ENCODE measurements around the gene TPCN1.

TPCN1 gene

DNA sequence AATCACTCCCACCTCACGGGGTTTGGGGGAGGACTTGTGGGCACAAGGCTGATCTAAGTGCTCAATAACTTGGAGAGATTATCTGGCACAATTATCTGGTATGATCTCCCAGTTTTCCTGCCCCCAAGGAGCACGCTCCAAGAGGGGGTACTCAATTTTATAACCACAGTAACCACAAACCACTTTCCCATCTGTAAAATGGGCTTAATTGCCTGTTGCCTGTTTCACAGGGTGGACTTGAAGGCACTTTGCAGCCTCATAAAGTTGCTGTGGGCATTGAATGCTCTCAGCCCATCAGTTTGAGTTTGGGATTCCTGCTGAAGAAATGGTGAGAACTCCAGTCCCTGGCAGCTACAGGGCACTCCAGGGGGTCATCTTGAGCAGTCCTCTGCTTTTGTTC, 109.2 kb downstream of the TPCN1 start:
- Histone ChIP-seq H3K27me3 (ENCODE audit: insufficient read depth, low read length) (no peaks in the 10 kb centered on the region), H3K36me3 (ENCODE audit: insufficient read depth, low read length) (no peaks in the 10 kb centered on the region), H3K4me1 (ENCODE audit: insufficient read depth, low read length) (no peaks in the 10 kb centered on the region), H3K4me3 (ENCODE audit: low read length) (no peak overlapping the region), H3K9me3 (ENCODE audit: low read length) (no peaks in the 10 kb centered on the region), H2AFZ (ENCODE audit: low read depth, low read length) (no peak overlapping the region)

DNA sequence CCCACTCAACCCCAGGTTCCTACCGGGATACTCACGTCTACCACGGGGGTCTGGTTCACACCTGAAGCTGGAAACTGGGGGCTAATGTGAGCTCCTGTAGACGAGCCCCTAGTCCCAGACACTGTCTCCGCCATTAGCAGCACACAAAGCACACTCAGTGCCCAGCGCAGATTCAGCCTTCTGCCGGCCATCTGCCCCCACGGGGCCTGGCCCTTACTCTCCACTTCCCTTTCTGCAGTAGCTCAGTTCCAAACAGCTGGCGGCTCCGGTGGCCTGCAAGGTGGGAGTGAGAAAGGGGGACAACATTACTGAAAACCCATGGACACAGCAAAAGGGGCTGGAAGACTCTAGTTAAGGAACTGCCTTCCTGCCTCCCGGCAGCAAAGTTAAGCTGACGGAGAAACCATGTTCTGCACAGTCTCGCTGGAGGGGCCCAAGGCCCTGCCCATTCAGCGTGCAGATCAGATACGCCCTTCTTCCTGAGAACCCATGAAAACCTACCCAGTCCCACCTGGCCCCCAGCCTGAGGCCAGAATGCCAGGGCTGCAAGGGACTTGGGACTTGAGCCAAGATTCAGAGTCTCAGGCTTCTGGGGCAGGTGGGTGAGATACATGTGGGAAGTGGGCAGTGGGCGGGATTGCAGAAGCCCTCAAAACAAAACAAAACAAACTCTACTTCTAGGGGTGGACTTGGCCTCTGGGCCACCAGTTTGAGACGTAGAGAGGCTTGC, 111.6 kb downstream of the TPCN1 start:
- Histone ChIP-seq H3K36me3 (ENCODE audit: insufficient read depth, low read length) (no peaks in the 10 kb centered on the region), H3K4me1 (ENCODE audit: insufficient read depth, low read length) (no peaks in the 10 kb centered on the region), H3K9me3 (ENCODE audit: low read length) (no peaks in the 10 kb centered on the region)

DNA sequence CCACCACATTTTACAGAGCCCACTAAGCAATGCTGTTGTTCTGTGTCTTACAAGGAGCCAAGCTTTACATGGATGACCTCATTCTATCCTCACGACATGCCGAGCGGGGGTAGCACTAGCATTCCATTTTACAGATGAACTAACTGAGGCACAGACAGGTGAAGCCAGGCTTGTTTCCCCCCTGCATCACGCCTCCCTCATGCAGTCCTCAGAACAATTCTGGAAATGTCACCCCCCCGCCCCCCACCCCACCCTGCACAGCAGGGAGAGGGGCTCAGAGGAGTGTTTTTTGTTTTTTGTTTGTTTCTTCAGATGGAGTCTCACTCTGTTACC, 112.1 kb downstream of the TPCN1 start:
- Histone ChIP-seq H3K9me3 (ENCODE audit: low read length) (no peaks in the 10 kb centered on the region), H2AFZ (ENCODE audit: low read depth, low read length) (no peak overlapping the region), H3K36me3 (ENCODE audit: insufficient read depth, low read length) (no peaks in the 10 kb centered on the region), H3K27me3 (ENCODE audit: insufficient read depth, low read length) (no peaks in the 10 kb centered on the region), H3K4me1 (ENCODE audit: insufficient read depth, low read length) (no peaks in the 10 kb centered on the region), H3K4me3 (ENCODE audit: low read length) (no peak overlapping the region)

More for the DNA sequence above, 111.6 kb downstream of the TPCN1 start:
- no peak overlapping the region for H2AFZ ChIP-seq (ENCODE audit: low read depth, low read length)
- no peaks in the 10 kb centered on the region for H3K27me3 ChIP-seq (ENCODE audit: insufficient read depth, low read length)
- no peak overlapping the region for H3K4me3 ChIP-seq (ENCODE audit: low read length)

DNA sequence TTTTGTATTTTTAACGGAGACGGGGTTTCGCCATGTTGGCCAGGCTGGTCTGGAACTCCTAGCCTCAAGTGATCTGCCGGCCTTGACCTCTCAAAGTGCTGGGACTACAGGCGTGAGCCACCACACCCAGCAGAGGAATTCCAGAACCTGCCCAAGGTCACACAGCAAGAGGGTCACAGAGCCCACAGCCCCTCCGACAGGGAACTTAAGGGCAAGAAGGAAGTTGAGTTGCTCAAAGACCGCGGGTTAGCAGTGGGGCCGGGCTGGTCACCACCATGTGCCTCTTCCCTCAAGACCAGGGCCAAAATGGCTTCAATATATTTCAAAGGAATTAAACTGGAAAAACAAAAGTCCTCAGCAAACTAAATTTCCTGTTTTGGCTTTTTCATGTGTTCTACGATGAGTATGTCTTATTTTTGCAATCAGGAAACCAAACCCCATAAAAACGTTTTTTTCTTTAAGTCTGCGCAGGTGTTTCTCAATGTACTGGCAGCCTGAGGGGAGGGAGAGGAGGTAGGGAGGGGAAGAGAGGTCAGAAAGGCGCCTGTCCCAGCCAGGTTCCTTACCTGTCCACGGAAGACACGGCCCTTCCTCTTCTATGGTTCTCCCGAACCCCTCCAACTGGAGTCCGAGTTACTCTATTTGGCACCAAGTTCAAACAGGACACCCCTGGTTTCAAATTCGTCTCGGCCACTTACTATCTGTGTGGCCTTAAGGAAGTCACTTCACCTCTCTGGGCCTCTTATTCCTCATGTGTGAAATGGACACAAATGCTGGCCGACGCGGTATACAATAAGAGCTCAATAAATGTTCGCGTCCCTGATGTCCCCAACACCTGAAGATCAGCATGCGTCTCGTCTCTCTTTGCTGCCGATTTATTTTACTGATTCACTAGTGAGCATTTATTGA, 112.9 kb downstream of the TPCN1 start:
- Histone ChIP-seq H2AFZ (ENCODE audit: low read depth, low read length) (no peak overlapping the region), H3K27me3 (ENCODE audit: insufficient read depth, low read length) (no peaks in the 10 kb centered on the region), H3K36me3 (ENCODE audit: insufficient read depth, low read length) (no peaks in the 10 kb centered on the region), H3K4me3 (ENCODE audit: low read length) (peak overlapping the region; percentile 61), H3K9me3 (ENCODE audit: low read length) (no peaks in the 10 kb centered on the region), H3K4me1 (ENCODE audit: insufficient read depth, low read length) (no peaks in the 10 kb centered on the region)

DNA sequence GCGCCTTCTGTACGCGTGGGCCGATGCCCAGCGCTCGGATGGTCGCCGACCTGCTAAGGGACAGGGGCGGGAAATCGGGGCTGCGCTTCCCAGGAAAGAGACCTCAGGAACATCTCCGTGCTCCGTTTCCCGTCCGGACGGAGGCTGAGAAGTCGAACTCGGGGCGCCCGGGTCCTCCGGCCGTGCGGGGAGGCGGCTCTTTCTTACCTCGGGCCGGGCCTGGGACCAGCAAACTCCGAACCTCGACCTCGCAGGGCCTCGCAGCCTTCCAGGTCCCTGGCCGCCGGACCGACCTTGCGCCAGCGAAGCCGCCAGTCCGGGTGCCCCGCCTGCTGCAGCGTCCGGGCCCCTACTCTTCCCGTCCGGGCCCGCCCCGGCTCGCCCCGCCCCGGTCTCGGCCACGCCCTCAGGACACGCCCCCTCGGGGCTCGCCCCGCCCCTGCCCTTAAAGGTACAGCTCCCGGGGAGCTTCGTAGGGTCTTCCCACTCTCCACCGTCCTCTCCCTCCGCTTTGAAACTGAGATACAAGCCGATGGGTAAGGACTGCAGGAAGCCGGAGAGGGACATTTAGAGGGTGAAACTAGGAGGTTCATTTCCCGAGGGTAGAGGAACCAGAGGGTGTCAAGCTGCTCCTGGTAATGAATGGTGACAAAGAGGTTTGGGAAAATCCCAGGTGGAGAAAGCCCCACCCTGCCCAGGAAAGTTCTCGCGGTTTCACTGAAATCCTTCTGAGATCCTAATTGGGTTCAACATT, 113.7 kb downstream of the TPCN1 start, which contains the start of gene SLC8B1:
Gene SLC8B1 (minus strand): TSS at position 324 of the 754 bp plus-strand sequence. CDS start 2,231 bp downstream, outside the sequence.
- peak within 1 kb of the TSS; percentile 61 for H3K4me3 ChIP-seq (ENCODE audit: low read length)
- no peaks in the 10 kb centered on the region for H3K27me3 ChIP-seq (ENCODE audit: insufficient read depth, low read length)
- no peaks in the 10 kb centered on the region for H3K4me1 ChIP-seq (ENCODE audit: insufficient read depth, low read length)
- H2AFZ ChIP-seq (ENCODE audit: low read depth, low read length): peak within 1 kb of the TSS; percentile 19
- H3K9me3 ChIP-seq (ENCODE audit: low read length): no peaks in the 10 kb centered on the region
- no peaks in the 10 kb centered on the region for H3K36me3 ChIP-seq (ENCODE audit: insufficient read depth, low read length)

DNA sequence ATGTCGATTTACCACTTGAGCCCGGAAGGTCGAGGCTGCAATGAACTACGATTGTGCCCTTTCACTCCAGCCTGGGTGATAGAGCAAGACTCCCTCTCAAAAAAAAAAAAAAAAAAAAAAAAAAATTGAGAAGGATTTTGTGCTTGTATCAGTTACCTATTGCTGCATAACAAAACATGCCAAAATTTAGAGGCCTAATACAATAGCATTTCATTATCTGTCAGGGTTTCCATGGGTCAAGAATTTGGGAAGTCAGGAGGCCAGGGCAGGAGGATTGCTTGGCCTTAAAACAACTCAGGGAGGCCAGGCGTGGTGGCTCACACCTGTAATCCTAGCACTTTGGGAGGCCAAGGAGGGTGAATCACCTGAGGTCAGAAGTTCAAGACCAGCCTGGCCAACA, 118.3 kb downstream of the TPCN1 start:
- Histone ChIP-seq H3K27me3 (ENCODE audit: insufficient read depth, low read length) (peaks cover 3% of the 10 kb centered on the region), H3K4me3 (ENCODE audit: low read length) (no peak overlapping the region), H2AFZ (ENCODE audit: low read depth, low read length) (no peak overlapping the region), H3K36me3 (ENCODE audit: insufficient read depth, low read length) (no peaks in the 10 kb centered on the region), H3K9me3 (ENCODE audit: low read length) (no peaks in the 10 kb centered on the region), H3K4me1 (ENCODE audit: insufficient read depth, low read length) (no peaks in the 10 kb centered on the region)

DNA sequence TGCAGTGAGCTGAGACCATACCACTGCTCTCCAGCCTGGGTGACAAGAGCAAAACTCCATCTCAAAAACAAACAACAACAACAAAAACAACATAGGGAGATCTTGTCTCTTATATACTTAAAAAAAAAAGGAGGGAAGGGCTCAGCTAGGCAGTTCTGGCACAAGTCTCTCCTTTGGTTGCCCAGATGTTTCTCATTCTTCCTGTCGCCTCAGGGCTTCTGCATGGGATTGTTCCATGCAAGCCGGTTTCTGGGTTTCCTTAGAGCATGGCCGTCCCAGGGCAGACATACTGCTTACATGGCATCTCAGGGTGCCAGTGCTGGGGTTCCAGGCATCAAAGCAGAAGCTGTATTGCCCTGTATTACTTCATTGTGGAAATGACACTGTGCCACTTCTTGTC, 118.8 kb downstream of the TPCN1 start:
- no peak overlapping the region for H3K4me3 ChIP-seq (ENCODE audit: low read length)
- peaks cover 3% of the 10 kb centered on the region for H3K27me3 ChIP-seq (ENCODE audit: insufficient read depth, low read length)
- H3K9me3 ChIP-seq (ENCODE audit: low read length): no peaks in the 10 kb centered on the region
- H3K36me3 ChIP-seq (ENCODE audit: insufficient read depth, low read length): no peaks in the 10 kb centered on the region
- no peak overlapping the region for H2AFZ ChIP-seq (ENCODE audit: low read depth, low read length)
- no peaks in the 10 kb centered on the region for H3K4me1 ChIP-seq (ENCODE audit: insufficient read depth, low read length)

DNA sequence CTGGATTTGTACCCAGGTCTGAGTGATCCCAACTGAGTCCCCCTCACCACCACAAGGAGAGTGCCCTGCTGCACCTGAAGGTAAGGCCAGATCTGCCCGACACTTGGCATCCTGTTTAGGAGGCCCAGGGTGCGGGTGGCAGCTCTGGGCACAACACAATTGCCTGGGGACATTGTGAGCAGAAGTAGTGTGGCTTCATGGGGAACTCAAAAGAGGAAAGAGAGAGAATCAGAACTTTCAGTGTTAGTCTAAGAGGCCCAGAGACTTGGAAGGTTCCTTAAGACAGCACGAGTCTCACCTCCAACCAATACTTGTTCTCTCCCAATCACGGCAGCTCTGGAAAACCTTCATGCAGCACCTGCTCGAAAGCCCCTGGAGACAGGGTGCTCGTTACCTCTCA, 120.3 kb downstream of the TPCN1 start:
- Histone ChIP-seq H3K4me3 (ENCODE audit: low read length) (no peak overlapping the region), H3K27me3 (ENCODE audit: insufficient read depth, low read length) (peaks cover 3% of the 10 kb centered on the region), H3K9me3 (ENCODE audit: low read length) (no peaks in the 10 kb centered on the region), H2AFZ (ENCODE audit: low read depth, low read length) (no peak overlapping the region), H3K36me3 (ENCODE audit: insufficient read depth, low read length) (no peaks in the 10 kb centered on the region), H3K4me1 (ENCODE audit: insufficient read depth, low read length) (no peaks in the 10 kb centered on the region)

DNA sequence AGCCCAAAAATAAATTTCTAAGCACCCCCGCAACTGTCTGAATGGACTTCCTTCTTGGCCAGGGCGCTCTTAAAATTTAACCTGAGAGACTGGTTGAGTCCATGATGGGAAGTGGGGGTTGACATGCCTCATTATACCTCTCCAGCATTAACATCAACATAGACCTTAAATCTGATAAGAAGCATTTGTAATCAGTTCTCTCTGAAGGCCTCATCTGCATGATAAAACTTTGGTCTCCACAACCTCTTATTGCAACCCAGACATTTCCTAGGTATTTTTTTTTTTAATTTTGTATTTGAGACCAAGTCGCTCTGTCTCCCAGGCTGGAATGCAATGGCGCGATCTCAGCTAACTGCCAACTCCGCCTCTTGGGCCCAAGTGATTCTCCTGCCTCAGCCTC, 124.1 kb downstream of the TPCN1 start:
- Histone ChIP-seq H3K4me3 (ENCODE audit: low read length) (no peak overlapping the region), H3K9me3 (ENCODE audit: low read length) (no peaks in the 10 kb centered on the region), H3K36me3 (ENCODE audit: insufficient read depth, low read length) (no peaks in the 10 kb centered on the region), H3K27me3 (ENCODE audit: insufficient read depth, low read length) (peaks cover 3% of the 10 kb centered on the region), H3K4me1 (ENCODE audit: insufficient read depth, low read length) (peaks cover 8% of the 10 kb centered on the region), H2AFZ (ENCODE audit: low read depth, low read length) (no peak overlapping the region)

DNA sequence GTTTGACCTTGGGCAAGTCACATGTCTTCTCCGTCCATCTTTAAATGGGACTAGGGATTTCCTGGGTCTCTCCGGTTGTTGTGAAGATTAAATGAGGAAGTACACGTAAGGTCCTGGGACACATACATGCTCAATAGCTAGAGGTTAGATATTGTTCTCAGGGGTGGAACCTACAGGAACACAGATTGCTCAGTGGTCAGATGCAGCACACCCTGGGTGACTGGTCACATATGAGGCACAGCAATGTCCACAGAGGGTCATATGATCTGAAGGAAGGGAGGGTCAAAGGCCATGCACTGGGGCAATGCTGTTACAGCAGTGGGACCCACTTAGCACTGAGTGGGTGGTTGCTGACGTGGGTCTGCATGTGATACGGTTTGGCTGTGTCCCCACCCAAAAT, 125.1 kb downstream of the TPCN1 start:
- no peak overlapping the region for H2AFZ ChIP-seq (ENCODE audit: low read depth, low read length)
- no peaks in the 10 kb centered on the region for H3K9me3 ChIP-seq (ENCODE audit: low read length)
- peaks cover 2% of the 10 kb centered on the region for H3K27me3 ChIP-seq (ENCODE audit: insufficient read depth, low read length)
- no peaks in the 10 kb centered on the region for H3K36me3 ChIP-seq (ENCODE audit: insufficient read depth, low read length)
- peaks cover 8% of the 10 kb centered on the region for H3K4me1 ChIP-seq (ENCODE audit: insufficient read depth, low read length)
- no peak overlapping the region for H3K4me3 ChIP-seq (ENCODE audit: low read length)

DNA sequence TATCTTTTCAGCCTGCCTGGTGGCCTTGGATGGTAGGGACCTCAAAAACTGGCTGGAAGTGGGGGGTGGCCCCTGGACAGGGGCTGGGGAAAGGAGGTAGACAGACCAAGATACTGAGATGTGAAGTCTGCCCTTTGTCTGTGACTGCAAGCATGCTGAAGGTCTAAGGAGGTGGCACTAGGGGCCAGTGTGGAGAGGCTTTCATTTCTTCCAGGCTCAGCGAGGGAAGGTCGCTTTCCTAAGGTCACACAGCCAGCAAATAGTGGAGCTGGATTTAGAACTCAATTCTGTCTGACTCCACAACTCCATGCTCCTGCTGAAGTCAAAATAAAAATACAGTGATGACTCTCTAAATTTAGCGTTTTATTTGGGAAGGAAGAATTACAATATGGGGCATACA, 125.8 kb downstream of the TPCN1 start:
- Histone ChIP-seq H3K4me3 (ENCODE audit: low read length) (no peak overlapping the region), H3K9me3 (ENCODE audit: low read length) (no peaks in the 10 kb centered on the region), H2AFZ (ENCODE audit: low read depth, low read length) (no peak overlapping the region), H3K36me3 (ENCODE audit: insufficient read depth, low read length) (no peaks in the 10 kb centered on the region), H3K27me3 (ENCODE audit: insufficient read depth, low read length) (no peaks in the 10 kb centered on the region), H3K4me1 (ENCODE audit: insufficient read depth, low read length) (peaks cover 8% of the 10 kb centered on the region)

DNA sequence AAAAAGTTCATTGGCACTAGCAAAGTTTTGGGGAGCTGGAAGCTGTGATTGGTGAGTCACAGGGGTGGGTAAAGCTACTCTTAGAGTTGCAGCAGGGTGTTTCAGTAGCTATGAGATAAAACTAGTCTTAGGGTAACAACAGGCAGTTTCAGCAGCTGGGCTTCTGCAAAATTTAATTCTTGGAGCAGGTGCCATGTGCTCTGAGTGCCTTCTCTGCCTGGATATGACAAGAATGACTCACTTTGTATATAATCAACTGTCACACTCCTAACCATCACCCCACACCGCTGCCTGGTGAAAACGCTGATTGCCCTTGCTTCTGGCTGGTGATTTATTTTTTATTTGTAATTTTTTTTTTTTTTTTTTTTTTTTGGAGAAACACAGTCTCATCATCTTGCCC, 126.6 kb downstream of the TPCN1 start:
- H3K4me3 ChIP-seq (ENCODE audit: low read length): no peak overlapping the region
- no peak overlapping the region for H2AFZ ChIP-seq (ENCODE audit: low read depth, low read length)
- peaks cover 8% of the 10 kb centered on the region for H3K4me1 ChIP-seq (ENCODE audit: insufficient read depth, low read length)
- H3K9me3 ChIP-seq (ENCODE audit: low read length): no peaks in the 10 kb centered on the region
- no peaks in the 10 kb centered on the region for H3K36me3 ChIP-seq (ENCODE audit: insufficient read depth, low read length)
- H3K27me3 ChIP-seq (ENCODE audit: insufficient read depth, low read length): no peaks in the 10 kb centered on the region
